C4-2B (cell line): ENCODE results near the gene MRPL3.

Experiments used
- ZFX ChIP-seq: fragments of 450-650 bp; IDR thresholded peaks from 2 replicates; pipeline ENCODE4 v1.6.1; 2017
- TF ChIP-seq, protein P1 (sequence below): fragments of 450-650 bp; conservative IDR thresholded peaks from 2 replicates; pipeline ENCODE4 v1.5.1; 2017; ENCODE audit warnings: mild to moderate bottlenecking

DNA sequence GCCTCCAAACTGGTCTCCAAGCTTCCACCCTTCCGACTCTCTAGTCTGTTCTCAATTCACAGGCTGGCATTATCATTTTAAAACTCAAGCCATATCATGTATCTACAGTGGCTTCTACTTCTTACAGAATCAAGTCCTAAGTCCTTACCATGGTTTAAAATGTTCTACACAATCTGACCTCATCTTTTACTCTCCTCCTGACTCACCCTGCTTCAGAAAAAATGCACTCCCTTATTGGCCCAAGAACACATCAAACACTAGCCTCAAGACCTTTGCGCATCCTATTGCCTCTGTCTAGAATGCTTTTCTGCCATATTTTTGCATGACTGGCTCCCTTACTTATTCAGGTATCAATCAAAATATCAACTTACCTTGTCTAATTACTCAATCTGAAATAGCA lies 11.0 kb downstream of the MRPL3 start:
- TF ChIP-seq, protein P1, sequence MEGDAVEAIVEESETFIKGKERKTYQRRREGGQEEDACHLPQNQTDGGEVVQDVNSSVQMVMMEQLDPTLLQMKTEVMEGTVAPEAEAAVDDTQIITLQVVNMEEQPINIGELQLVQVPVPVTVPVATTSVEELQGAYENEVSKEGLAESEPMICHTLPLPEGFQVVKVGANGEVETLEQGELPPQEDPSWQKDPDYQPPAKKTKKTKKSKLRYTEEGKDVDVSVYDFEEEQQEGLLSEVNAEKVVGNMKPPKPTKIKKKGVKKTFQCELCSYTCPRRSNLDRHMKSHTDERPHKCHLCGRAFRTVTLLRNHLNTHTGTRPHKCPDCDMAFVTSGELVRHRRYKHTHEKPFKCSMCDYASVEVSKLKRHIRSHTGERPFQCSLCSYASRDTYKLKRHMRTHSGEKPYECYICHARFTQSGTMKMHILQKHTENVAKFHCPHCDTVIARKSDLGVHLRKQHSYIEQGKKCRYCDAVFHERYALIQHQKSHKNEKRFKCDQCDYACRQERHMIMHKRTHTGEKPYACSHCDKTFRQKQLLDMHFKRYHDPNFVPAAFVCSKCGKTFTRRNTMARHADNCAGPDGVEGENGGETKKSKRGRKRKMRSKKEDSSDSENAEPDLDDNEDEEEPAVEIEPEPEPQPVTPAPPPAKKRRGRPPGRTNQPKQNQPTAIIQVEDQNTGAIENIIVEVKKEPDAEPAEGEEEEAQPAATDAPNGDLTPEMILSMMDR = no peak
- TF ChIP-seq ZFX = no peak
